ENCODE measurements around the gene PEDS1.

DNA sequence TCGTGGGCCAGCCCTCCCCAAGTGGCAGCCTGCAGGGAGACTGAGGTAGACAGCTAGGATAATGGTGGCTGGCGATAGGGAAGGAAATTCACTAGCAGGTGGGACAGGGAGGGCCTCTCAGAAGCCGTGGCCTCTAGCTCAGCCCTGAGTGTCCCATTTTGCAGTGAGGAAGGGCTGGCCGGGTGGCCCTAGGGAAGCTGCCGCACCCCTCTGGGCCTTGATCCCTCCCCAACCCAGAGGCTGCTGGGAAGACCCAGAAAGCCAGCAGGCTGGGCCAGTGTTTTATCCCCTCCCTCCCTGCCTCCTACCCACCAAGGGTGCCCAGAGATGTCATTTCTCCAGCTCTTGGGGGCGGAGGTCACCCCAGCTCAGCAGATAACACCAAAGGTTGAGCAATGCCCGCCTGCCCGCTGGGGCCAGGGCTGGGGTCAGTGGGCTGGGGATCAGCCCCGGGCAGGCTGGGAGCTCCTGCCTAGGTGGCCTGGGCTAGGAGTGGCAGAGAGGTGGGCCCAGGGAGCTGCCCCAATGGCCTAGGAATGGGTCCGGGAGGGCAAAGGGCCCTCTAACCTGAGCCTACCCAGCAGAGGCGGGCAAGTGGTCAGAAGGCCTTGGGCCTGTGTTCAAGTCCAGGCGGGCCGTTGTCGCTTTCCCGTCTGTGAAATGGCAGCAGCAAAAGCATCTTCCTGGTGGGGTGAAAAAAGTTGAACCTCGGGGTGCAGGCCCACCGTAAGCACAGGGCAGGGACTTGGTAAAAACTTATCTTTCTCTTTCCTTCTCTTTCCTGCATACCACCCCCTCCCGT, 35.6 kb upstream of the PEDS1 start:
- TF ChIP-seq, protein P1, sequence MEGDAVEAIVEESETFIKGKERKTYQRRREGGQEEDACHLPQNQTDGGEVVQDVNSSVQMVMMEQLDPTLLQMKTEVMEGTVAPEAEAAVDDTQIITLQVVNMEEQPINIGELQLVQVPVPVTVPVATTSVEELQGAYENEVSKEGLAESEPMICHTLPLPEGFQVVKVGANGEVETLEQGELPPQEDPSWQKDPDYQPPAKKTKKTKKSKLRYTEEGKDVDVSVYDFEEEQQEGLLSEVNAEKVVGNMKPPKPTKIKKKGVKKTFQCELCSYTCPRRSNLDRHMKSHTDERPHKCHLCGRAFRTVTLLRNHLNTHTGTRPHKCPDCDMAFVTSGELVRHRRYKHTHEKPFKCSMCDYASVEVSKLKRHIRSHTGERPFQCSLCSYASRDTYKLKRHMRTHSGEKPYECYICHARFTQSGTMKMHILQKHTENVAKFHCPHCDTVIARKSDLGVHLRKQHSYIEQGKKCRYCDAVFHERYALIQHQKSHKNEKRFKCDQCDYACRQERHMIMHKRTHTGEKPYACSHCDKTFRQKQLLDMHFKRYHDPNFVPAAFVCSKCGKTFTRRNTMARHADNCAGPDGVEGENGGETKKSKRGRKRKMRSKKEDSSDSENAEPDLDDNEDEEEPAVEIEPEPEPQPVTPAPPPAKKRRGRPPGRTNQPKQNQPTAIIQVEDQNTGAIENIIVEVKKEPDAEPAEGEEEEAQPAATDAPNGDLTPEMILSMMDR (IDR thresholded peaks at IDR 0.05): no peak
- TF ChIP-seq POLR2A (IDR thresholded peaks at IDR 0.05): no peak
